ENCODE measurements around the gene RNF8.
"Not testable (repeated sequence)": the region's sequence is repeated elsewhere in the genome, so short reads cannot be mapped to it uniquely, and the experiment has no call there.

Gene RNF8

DNA sequence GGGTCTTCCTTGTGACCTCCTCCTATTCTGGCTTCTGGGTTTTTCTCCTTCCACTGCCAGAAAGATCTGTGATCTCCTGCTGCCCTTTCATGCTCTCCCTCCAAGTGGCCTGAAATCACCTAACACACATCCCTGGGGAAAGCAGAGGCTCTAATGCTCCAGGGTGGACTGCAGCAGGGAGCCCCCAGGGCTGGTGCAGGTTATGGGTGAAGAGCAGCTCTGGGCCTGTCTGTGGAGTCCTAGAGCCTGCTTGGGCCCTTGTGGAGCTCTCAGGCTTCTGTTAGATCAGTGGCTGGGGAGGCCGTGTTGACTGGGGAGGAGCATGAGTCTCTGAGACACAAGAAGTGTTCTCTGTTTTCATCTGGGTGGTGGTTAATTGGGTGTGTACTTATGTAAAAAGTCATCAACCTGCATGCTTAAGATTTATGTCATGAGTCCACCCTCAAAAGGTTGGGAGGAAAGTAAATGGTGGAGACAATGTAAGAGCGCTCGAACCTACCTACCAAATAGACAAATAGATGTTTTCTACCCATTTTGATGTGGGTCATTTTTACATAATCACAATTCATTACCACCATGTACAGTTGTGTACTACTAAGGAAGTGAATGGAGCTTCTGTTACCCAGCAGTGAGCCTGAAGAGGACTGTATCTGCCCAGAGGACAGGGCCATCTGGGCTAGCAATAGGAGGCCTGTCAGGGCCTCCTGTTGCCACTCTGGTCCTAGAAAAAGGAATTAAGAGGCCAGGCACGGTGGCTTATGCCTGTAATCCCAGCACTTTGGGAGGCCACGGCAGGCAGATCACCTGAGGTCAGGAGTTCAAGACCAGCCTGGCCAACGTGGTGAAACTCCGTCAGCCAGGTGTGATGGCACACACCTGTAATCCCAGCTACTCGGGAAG is 32.0 kb upstream of the RNF8 start:
- DNase-seq = no peak

DNA sequence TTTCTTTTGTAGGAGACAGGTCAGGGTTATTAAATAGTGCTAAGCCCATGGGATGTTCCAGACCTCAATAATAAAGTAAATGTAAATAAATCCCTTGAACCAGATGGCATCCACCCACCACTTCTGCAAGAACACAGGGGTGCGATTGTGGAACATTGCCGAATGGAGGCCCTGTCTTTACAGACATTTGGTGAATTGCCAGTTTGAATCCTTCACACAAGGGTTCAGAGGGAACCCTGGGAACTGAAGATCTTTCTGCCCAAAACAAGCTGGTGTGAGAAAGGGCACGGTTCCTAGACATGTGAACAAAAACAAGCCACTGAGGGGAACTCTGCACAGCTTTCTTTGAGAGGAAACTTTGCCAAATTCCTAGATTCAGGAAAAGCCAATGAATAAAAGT is 30.2 kb upstream of the RNF8 start:
- peak; percentile 16 for DNase-seq

DNA sequence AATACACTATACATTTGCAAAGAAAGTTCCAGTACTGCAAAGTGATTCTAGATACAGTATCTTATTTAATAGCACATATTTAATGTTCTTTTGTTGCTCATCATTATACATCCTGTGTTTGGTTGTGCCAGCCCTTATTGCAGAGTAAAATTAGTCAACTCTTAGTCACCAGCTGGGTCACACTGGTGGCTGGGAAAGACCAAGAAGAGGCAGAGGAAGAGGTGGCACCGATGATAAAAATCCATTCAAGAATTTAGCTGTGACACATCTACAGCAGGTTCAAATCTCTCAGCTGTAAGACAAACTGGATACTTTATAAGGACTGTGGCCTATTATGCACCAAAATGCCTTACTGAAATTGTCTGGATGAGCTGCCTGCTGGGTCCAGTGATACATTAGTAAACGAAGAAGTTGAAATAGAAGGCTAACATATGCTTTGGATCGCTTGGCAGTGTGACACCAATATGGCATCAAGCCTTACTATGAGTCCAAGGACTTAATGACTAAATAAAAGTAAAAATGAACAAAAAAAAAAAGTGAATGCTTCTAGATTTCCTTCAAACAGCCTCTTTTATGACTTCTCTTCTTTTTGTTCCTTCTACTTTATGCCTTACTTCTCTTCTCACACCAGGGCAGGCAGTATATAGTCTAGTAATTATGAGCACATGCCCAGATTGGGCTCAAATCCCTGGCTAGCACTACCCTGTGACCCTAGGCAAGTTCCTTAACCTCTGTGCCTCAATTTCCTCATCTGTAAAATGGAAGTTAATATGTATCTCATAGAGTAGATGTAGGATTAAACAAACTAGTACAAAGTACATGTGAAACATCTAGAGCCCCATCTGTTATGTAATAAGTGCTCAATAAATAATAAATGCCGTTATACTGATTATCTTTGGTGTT is 29.4 kb upstream of the RNF8 start:
- DNase-seq = peak; percentile 84

DNA sequence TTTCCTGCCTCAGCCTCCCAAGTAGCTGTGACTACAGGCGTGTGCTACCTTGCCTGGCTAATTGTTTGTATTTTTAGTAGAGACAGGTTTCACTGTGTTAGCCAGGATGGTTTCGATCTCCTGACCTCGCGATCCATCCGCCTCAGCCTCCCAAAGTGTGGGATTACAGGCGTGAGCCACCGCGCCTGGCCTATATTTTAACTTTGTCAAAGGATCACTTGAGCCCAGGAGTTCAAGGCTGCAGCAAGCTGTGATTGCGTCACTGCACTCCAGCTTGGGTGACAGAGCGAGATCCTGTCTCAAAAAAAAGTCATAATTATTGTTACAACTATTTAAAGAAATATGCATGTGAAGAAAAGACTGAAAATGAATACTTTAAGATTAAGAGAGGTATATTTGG is 23.4 kb upstream of the RNF8 start:
- not testable (repeated sequence) for DNase-seq

DNA sequence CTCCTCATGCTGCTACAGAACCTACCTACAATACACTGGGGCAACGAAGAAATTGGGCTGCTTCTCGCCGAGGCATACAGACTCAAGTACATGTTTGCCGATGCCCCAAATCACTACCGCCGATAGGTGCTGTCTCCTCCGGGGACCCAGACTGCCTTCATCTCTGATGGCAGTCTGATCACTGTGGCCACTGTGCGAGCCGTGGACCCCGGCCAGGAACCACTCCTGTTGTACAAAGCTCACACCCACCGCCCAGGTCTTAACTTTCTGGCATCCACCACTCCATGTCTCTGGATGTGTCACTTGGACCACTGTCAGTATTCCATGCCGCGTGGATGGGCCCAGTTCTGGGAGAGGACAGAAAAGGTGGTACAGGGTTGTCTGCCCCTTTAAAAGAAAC is 22.7 kb upstream of the RNF8 start:
- no peak for DNase-seq

DNA sequence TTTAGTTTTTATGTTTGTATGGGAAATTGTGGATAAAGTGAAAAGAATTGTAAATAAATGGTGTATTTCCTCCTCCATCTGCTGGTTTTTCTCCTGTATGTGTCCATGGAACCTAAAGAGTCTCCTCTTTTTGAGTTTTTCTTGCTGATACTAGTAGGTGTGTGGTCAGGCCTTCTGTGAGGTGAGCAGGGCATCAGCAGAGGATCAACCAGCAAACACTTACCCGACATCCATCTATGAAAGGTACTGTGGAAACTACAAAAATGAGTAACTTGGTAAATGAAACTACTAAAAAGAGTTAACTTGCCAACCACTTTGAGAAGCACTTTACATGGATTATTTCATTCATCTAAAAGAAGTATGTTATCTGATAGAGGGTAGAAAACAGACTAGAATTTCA is 20.9 kb upstream of the RNF8 start:
- no peak for DNase-seq

DNA sequence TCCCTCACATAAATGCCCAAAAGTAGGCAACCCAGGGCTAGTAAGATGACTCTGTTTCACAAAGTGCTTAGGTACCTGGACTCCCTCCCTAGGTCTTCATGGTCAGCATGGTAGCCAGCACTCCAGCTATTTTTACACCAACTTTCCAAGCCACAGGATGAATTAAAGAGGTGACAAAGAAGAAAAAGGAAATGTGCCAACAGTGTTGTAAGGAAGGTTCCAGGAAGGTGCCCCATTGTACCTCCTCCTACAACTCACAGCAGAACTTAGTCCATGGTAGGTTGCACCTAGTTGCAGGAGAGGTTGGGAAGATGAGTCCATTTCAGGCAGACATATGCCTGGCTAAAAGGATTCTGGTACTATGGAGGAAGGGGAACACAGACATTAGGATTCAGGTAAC is 19.7 kb upstream of the RNF8 start:
- no peak for DNase-seq

DNA sequence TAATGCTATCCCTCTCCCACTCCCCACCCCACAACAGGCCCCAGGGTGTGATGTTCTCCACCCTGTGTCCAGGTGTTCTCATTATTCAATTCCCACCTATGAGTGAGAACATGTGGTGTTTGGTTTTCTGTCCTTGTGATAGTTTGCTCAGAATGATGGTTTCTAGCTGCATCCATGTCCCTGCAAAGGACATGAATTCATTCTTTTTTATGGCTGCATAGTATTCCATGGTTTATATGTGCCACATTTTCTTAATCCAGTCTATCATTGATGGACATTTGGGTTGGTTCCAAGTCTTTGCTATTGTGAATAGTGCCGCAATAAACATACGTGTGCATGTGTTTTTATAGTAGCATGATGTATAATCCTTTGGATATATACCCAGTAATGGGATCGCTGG is 15.5 kb upstream of the RNF8 start:
- not testable (repeated sequence) for DNase-seq

DNA sequence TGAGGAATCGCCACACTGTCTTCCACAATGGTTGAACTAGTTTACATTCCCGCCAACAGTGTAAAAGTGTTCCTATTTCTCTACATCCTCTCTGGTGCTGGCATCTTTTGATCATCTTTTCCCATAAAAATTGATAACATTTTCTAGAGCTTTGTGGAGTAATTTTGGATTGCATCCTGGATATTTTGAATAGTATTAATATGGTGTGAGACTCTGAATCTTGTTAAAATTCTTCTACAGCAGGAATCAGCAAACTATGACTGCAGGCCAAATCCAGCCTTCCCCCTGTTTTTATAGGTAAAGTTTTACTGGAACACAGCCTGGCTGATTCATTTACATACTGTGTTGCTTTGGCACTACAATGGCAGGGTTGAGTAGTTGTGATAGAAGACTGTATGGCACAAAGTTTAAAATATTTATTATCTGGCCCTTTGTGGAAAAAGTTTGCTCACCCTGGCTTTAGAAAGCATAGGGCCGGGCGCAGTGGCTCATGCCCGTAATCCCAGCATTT is 15.0 kb upstream of the RNF8 start:
- no peak for DNase-seq

DNA sequence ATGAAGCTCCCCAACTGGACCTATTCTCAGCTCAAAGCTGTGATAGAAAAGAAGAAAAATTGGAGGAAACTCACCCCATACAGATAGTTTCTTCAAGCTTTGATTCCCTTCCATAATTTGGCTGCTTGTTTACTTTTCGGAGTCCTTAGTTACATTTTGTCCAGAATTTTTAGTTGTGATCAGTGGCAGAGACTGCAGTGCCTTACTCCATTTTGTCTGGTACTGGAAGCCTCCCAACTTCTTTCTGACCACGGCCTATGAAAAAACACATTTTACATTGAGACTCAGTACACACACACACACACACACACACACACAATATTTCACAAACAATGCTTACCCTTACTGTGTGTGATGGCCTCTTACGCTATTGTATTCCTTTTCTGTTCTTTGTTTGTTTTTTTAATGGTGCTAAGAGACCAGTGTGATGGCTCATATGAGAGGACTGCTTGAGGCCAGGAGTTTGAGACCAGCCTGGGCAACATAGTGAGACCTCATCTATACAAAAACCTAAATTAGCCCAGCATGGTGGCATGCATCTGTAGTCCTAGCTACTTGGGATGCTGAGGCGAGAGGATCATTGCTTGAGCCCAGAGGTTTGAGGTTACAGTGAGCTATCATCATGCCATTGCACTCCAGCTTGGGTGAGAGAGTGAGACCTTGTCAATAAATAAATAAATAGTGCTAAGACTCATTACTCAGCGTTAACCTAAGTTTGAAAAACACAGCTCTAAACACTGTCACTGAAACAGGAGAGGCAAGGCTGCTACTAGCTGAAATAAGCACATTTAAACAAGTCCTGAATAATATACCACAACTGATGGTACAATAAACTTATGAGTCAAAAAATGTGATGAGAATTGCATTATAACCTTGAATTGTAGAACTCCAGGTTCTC is 13.8 kb upstream of the RNF8 start:
- no peak for DNase-seq

DNA sequence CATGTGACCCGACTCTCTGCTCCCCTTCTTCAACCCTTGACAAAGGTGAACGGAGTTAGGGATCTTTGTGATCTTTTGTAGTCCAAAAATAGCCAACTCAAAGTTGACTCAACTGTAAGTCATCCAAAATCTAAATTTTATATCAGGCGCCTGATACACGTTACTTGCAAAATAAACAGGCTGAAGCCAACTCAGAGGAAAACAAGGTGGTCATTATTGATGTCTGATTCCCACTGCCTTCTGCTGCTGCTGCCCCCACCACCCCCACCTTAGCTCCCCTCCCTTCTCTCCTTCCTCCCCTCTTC is 13.2 kb upstream of the RNF8 start:
- DNase-seq = no peak

DNA sequence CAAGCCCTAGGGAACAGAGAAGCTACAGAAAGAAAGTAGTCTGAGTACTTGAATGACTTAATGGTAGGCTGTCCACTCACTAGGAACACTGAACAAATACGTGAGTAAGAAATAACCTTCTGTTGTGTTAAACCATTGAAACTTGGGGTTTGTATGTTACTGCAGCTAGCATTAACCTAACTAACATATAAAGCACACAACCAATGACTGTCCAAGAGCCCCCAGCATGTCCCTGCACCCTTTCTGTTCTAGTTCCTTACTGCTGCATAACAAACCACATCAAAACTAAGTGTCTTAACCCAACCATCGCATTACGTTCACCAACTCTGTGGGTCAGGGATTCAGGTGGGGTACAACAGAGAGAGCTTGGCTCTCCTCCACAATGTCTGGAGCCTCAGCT is 10.5 kb upstream of the RNF8 start:
- DNase-seq = no peak

DNA sequence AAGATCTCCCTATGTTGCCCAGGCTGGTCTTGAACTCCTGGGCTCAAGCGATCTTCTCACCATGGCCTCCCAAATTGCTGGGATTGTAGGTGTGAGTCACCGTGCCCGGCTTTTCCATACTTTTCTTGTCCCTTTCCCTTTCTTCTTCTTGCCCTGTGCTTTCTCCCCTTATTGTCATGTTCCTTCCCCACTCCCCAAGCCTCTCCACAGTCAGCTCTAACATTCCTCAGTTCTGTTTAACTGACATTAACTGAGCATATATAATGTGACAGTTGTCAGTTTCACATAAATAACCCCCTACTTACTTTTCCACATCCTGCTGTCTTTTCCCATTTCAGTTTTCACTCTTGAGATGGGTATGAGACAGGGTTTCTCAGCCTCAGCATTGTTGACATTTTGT is 9.5 kb upstream of the RNF8 start:
- no peak for DNase-seq

DNA sequence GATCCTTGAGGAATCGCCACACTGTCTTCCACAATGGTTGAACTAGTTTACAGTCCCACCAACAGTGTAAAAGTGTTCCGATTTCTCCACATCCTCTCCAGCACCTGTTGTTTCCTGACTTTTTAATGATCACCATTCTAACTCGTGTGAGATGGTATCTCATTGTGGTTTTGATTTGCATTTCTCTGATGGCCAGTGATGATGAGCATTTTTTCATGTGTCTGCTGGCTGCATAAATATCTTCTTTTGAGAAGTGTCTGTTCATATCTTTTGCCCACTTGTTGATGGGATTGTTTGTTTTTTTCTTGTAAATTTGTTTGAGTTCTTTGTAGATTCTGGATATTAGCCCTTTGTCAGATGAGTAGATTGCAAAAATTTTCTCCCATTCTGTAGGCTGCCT is 8.0 kb upstream of the RNF8 start:
- not testable (repeated sequence) for DNase-seq

DNA sequence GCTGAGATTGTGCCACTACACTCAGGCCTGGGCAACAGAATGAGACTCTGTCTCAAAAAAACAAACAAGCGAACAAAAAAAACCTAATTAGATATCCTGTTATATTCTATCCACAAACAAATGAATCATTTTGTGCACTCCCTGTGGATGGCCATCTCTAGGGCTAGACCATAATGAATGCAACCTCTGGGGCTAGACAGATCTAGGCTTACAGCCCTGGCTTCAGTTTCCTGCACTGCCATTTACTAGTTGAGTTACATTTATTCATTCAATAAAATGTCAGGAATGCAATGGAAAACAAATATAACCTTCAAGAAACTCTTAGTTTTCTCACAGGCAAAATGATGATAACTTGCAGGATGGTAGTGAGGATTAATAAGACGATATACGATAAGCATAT is 6.6 kb upstream of the RNF8 start:
- DNase-seq = peak; percentile 13

DNA sequence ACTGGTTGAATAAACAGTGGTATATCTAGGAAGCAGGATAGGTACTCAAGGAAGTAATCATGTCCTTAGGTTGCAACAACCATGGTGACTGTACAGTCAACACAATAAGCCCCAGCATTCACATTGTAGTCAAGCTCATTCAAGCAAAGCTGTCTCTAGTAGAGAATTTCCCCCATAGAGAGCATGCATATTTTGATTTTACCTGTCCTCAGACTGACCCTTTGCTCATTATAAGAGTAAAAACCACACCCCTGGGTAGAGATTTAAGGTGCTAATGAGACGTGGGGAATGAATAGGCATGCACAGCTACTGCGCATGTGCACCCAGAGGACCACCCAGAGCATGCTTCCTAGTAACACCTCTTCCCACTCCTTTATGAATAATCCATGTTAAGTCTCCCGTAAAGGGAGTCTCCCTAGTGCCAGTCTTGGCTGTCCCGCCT is 6.1 kb upstream of the RNF8 start:
- DNase-seq = no peak

DNA sequence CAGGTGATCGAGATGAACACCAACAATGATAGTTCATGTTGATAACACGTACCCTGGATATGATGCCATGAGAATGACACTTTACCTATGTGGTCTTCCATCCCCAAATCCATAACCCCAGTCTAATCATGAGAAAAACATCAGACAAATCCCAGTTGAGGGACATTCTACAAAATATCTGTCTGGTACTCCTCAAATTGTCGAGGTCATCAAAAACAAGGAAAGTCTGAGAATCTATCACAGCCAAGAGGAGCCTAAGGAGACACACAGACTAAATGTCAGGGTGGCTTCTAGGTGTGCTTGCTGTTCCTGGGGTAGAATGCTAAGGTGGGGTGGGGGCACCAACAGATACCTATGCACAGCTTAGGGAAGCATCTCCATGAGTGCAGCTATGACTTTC is 2.8 kb upstream of the RNF8 start:
- DNase-seq = no peak

DNA sequence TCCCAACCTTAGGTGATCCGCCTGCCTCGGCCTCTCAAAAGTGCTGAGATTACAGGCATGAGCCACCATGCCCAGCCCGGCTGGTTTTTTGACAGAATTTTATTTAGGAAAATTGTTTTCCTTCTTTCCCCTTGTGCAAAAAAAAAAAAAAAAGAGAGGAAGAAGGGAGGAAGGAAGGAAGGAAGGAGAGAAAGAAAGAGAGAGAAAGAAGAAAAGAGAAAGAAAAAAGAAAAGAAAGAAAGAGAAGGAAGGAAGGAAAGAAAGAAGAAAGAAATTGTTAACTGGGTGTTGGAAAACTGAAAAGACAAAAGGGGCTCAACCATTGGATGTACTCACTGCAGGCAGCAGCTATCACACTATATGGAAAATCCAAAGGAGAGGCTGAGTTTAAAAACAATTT is 1.4 kb upstream of the RNF8 start:
- no peak for DNase-seq

DNA sequence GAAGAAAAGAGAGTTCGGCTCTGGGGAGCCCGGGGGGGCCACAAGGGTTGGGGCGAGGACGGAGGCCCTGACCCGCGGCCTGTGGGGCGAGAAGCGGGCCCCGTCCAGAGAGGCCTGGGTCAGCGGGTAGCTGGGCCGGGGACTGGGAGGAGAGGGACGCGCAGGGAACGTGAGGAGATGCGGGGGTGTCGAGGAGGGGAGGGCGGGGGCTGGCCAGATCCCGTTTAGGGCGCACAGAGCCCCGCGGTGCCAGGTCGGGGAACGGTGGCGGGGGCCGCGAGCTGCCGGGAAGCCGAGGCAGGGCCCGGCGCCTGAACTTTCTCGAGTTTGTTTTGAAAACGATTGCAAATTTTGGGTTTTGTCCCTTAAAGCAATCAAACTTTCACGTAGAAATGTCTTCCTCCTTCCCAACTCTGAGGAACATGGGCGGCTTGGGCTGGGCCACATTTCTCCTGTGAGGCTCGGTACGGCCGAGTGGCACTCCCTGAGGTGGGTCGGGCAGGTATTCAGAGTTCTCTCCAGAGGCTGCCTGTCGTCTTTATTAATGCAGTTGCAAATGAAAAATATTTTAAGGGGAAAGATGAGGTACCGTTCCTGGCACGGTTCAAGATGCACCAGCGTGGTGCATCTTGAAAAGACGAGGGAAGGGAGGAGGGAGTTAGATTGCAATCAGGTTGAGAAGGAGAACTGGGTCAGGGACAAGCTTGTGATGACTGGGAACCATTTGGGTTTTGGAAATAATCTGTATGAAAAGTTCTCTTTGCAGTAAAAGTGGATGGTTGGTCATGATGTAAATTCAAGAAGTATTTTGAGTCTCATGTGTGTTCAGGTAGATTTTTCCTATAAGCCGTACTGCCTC is 972 bp downstream of the RNF8 start:
- DNase-seq = peak; percentile 20

DNA sequence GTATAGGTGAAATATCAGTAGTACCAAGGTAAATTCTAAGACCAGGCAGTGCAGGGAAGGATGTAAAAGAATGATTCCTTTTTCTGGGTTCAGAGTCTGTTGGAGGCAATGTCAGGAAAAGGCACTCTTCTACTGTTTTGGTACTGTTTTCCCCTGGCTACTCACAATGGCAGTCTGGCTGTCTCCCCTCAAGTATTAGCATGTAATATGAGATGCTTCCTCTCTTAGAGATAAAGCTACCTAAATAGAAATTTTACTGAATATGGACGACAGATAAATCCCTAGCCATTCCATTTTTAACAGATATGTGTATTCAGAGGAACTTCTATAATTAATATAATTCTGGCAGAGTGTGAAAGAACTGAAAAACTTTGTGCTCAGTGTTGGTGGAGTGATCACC is 3.5 kb downstream of the RNF8 start:
- DNase-seq = no peak

DNA sequence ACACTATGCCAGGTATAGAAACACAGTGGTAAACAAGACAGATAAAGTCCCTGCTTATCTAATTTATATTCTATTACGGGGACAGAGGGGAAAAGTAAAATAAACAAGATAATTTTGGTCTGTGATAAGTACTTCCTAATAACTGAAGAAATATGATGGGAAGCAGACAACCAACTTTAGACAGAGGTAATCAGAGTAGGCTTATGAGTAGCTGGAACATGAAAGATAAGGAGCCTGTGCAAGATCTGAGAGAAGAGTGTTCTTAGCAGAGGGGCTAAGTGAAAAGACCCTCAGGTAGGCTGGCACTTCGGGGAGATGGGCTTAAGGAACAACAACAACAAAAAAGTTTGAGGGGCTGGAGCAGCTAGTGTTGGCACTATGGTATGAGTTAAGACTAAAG is 4.1 kb downstream of the RNF8 start:
- DNase-seq = no peak

DNA sequence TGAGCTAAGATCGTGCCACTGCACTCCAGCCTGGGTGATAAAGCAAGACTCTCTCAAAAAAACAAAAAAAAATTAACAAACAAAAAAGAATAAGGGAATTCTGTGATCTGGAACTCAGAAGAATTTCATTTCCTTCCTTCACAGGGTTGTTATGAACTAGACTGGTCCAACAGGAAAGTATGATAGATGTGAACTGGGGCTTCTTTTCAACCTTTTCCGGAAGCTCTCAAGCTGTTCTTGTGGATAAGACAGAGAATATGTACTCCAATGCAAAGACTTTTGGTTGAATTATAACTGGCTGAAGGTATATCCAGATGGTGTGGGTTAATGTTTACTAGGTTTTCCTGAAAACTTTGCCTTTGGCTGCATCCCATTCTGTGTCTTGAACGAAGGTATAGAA is 5.3 kb downstream of the RNF8 start:
- DNase-seq = no peak

Data from fibroblast of skin of back (primary cell).